Cardiac fibroblast (primary cell): ENCODE measurements around the gene MCM5.
A peak's percentile ranks its signal among the peaks of the same experiment; 100 is the strongest.

Experiments
- DNase-seq, 2 donors: peaks; one replicate each; pipeline versions ENCODE4 v3.0.0 to v3.0.0-alpha.2; 2010; ENCODE audit warnings: low read depth in 2 of 2
- H3K4me3 ChIP-seq, 2 donors: replicated peaks in 1 of 2; 1 replicate in 1 of 2; 2 replicates in 1 of 2; pipeline ENCODE4 v1.5.1; 2011; ENCODE audit warnings: low read depth in 2 of 2, low read length in 2 of 2, mild to moderate bottlenecking in 2 of 2, moderate library complexity in 1 of 2
- TF ChIP-seq, protein P1 (sequence below): IDR thresholded peaks from one replicate; pipeline ENCODE4 v1.5.1; 2011; ENCODE audit warnings: low read depth, mild to moderate bottlenecking, low read length, inconsistent platforms

Gene MCM5

GRCh38 chr22:35403356-35403755 is 3.4 kb downstream of the MCM5 start:
- no peak for DNase-seq
- no peak overlapping the region for H3K4me3 ChIP-seq
- TF ChIP-seq, protein P1, sequence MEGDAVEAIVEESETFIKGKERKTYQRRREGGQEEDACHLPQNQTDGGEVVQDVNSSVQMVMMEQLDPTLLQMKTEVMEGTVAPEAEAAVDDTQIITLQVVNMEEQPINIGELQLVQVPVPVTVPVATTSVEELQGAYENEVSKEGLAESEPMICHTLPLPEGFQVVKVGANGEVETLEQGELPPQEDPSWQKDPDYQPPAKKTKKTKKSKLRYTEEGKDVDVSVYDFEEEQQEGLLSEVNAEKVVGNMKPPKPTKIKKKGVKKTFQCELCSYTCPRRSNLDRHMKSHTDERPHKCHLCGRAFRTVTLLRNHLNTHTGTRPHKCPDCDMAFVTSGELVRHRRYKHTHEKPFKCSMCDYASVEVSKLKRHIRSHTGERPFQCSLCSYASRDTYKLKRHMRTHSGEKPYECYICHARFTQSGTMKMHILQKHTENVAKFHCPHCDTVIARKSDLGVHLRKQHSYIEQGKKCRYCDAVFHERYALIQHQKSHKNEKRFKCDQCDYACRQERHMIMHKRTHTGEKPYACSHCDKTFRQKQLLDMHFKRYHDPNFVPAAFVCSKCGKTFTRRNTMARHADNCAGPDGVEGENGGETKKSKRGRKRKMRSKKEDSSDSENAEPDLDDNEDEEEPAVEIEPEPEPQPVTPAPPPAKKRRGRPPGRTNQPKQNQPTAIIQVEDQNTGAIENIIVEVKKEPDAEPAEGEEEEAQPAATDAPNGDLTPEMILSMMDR = no peak

DNA sequence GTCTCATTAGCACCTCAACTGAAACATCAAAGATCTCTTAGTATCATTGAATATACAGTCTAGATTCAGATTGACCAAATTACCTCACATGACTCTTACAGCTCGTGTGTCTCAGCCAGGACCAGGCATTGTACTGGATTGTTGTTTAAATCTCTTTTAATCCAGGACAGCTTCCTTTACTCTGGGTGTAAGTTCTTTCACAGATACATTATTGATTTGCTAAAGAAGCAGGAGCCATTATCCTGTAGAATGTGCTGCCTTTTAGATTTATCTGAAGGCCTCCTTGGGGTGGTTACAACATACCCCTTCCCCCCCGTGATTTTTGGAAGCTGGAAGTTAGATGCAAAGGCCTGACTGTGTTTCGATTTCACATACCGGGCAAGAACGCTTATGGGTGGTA is 4.2 kb downstream of the MCM5 start:
- DNase-seq = no peak
- H3K4me3 ChIP-seq = no peak overlapping the region
- TF ChIP-seq, protein P1 = no peak

DNA sequence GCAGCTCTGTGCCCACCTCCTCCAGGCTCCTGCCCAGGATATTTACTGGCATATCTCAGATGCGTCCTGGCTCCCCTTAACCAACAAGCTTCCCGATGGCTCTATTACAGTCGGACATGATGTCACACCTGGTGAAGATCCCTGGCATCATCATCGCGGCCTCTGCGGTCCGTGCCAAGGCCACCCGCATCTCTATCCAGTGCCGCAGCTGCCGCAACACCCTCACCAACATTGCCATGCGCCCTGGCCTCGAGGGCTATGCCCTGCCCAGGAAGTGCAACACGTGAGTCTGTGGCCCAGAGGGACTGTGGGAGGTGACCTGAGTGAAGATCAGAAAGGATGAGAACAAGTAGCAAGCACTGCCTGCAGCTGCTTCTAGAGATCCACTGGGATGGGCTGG is 6.5 kb downstream of the MCM5 start:
- H3K4me3 ChIP-seq = no peak overlapping the region
- no peak for DNase-seq
- TF ChIP-seq, protein P1 = no peak

GRCh38 chr22:35407362-35407761 is 7.4 kb downstream of the MCM5 start:
- DNase-seq = no peak
- no peak overlapping the region for H3K4me3 ChIP-seq
- TF ChIP-seq, protein P1 = no peak

GRCh38 chr22:35409783-35410662 is 10.1 kb downstream of the MCM5 start:
- DNase-seq = peak in 1 of 2 donors; percentile 12
- no peak overlapping the region for H3K4me3 ChIP-seq
- TF ChIP-seq, protein P1 = no peak

GRCh38 chr22:35410663-35411034 is 10.7 kb downstream of the MCM5 start:
- H3K4me3 ChIP-seq = no peak overlapping the region
- TF ChIP-seq, protein P1 = no peak
- no peak for DNase-seq
